HUDEP-2 (cell line): ENCODE results near the gene RB1.
"Not testable (repeated sequence)": the region's sequence is repeated elsewhere in the genome, so short reads cannot be mapped to it uniquely, and the experiment has no call there.

Source experiments
- DNase-seq, 76 experiments: peaks; one replicate each; lab custom pipeline; 2025; ENCODE audit not compliant: unreplicated experiment in 76 of 76; lab: John Stamatoyannopoulos, UW

RB1 gene

GRCh38 chr13:48296528-48296927 is 7.0 kb upstream of the RB1 start:
- DNase-seq, result no peak

- no peak for DNase-seq
These were observed 6.3 kb upstream of the RB1 start for GRCh38 chr13:48297131-48297786.

GRCh38 chr13:48299591-48299990 is 4.0 kb upstream of the RB1 start:
- DNase-seq, result no peak

GRCh38 chr13:48302871-48303358 is 636 bp upstream of the RB1 start:
- peak in 6 of 76 experiments; percentile 27 to 66 (median 36) for DNase-seq

GRCh38 chr13:48304143-48304876 is 759 bp downstream of the RB1 start:
- peak in 21 of 76 experiments; percentile 2 to 39 (median 10) for DNase-seq

GRCh38 chr13:48311223-48311622 is 7.7 kb downstream of the RB1 start:
- no peak for DNase-seq

- DNase-seq, result no peak
These were observed 12.6 kb downstream of the RB1 start for GRCh38 chr13:48315969-48316650.

GRCh38 chr13:48316826-48317510 is 13.4 kb downstream of the RB1 start:
- no peak for DNase-seq

GRCh38 chr13:48317511-48318376 is 14.2 kb downstream of the RB1 start:
- DNase-seq, result no peak

GRCh38 chr13:48318377-48318811 is 14.8 kb downstream of the RB1 start:
- DNase-seq, result no peak

- no peak for DNase-seq
These were observed 15.4 kb downstream of the RB1 start for GRCh38 chr13:48318821-48319511.

GRCh38 chr13:48319531-48320398 is 16.2 kb downstream of the RB1 start:
- DNase-seq, result no peak

- no peak for DNase-seq
These were observed 16.8 kb downstream of the RB1 start for GRCh38 chr13:48320399-48320790.

- no peak for DNase-seq
These were observed 17.4 kb downstream of the RB1 start for GRCh38 chr13:48320891-48321510.

GRCh38 chr13:48322294-48322693 is 18.7 kb downstream of the RB1 start:
- DNase-seq, result no peak

GRCh38 chr13:48333976-48334375 is 30.4 kb downstream of the RB1 start:
- DNase-seq, result no peak

- peak in 15 of 76 experiments; percentile 0 to 29 (median 7) for DNase-seq
These were observed 31.1 kb downstream of the RB1 start for GRCh38 chr13:48334534-48335127.

GRCh38 chr13:48339198-48339597 is 35.6 kb downstream of the RB1 start:
- not testable (repeated sequence) for DNase-seq
